Ovary (tissue), 3 donors: ENCODE data around the gene SLC10A1.

Experiments
- CTCF ChIP-seq, 3 donors: fragments of 450-650 bp in 2 of 3; fragments of 200-600 bp in 1 of 3; IDR thresholded peaks; one replicate each; pipeline versions ENCODE4 v1.5.1 to v1.8.0; 2016 to 2022; ENCODE audit warnings: antibody characterized with exemption in 3 of 3, mild to moderate bottlenecking in 1 of 3
- EP300 ChIP-seq: sonication (generic); formaldehyde crosslinking; IDR thresholded peaks from one replicate; pipeline ENCODE4 v1.6.1; 2017; ENCODE audit warnings: antibody characterized with exemption
- POLR2A ChIP-seq: fragments of 450-650 bp; IDR thresholded peaks from one replicate; pipeline ENCODE4 v1.6.1; 2017; ENCODE audit warnings: antibody characterized with exemption, mild to moderate bottlenecking, moderate library complexity
- donor health status: DM: no; HTN: no; CAD: no.

DNA sequence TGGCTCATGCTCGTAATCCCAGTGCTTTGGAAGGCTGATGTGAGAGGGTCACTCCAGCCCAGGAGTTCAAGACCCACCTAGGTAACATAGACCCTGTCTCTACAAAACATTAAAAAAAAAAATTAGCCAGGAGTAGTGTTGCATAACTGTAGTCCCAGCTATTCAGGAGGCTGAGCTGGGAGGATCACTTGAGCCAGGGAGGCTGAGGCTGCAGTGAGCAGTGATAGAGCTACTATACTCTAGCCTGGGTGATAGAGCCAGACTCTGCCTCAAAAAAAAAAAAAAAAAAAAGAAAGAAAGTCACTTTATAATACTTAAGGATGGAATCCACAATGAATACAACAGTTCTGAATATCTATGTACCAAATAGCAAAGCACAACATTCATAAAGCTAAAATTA lies 10.2 kb upstream of the SLC10A1 start:
- TF ChIP-seq CTCF (IDR thresholded peaks at IDR 0.05) = no peak
- no peak for TF ChIP-seq POLR2A
- TF ChIP-seq EP300 = no peak
